NCI-H226 (cell line): ENCODE data around the gene DONSON.

Experiments used
- DNase-seq: peaks from one replicate; pipeline ENCODE4 v3.0.0-alpha.2; 2015

Gene DONSON

GRCh38 chr21:33561373-33561772 lies 27.1 kb downstream of the DONSON start:
- no peak for DNase-seq

- no peak for DNase-seq
Observed at GRCh38 chr21:33560965-33561364, 27.5 kb downstream of the DONSON start.

- no peak for DNase-seq
Observed at GRCh38 chr21:33559813-33560212, 28.7 kb downstream of the DONSON start.

- no peak for DNase-seq
Observed at GRCh38 chr21:33558777-33559421, 29.6 kb downstream of the DONSON start.

GRCh38 chr21:33557447-33557846 lies 31.0 kb downstream of the DONSON start:
- no peak for DNase-seq

GRCh38 chr21:33554982-33555344 lies 33.5 kb downstream of the DONSON start:
- no peak for DNase-seq

GRCh38 chr21:33554236-33554981 lies 34.1 kb downstream of the DONSON start:
- no peak for DNase-seq

- DNase-seq, result no peak
Observed at GRCh38 chr21:33552999-33553598, 35.4 kb downstream of the DONSON start.

GRCh38 chr21:33552093-33552998 lies 36.1 kb downstream of the DONSON start:
- DNase-seq, result no peak

- DNase-seq, result no peak
Observed at GRCh38 chr21:33551664-33552063, 36.8 kb downstream of the DONSON start.

GRCh38 chr21:33550772-33551660 lies 37.5 kb downstream of the DONSON start:
- DNase-seq, result no peak

- DNase-seq, result no peak
Observed at GRCh38 chr21:33549848-33550771, 38.4 kb downstream of the DONSON start.

- no peak for DNase-seq
Observed at GRCh38 chr21:33546086-33546485, 42.4 kb downstream of the DONSON start.

GRCh38 chr21:33544451-33545195 lies 43.9 kb downstream of the DONSON start:
- no peak for DNase-seq

- peak; percentile 55 for DNase-seq
Observed at GRCh38 chr21:33543505-33544129, 44.9 kb downstream of the DONSON start.

- DNase-seq, result peak; percentile 99
Observed at GRCh38 chr21:33542640-33543504, 45.6 kb downstream of the DONSON start, which contains the start of gene SON. Gene SON, plus strand, starts transcription at chr21:33543038. Its CDS starts 55 bp downstream, at chr21:33543093.

GRCh38 chr21:33541756-33542639 lies 46.5 kb downstream of the DONSON start, which contains the start of gene GART:
Gene GART, minus strand, starts transcription at chr21:33542117. Its CDS starts 2,802 bp downstream, at chr21:33539315.
- DNase-seq, result peak; percentile 78
